ENCODE measurements around the gene RGS8. TPM values are rescaled to one million over a fixed set of nuclear protein-coding genes. Genes with fewer than 3 reads are reported as not detected.

Gene RGS8
- total and polyA plus RNA-seq, 4 experiments from 2014 or later, result not detected

- no peaks in the 10 kb centered on the region for H3K4me1 ChIP-seq (ENCODE audit: insufficient read depth, low read length)
- CTCF ChIA-PET (ENCODE audit: partially characterized antibody), result no interaction called here
- no peaks in the 10 kb centered on the region for H3K36me3 Mint-ChIP-seq
- no peaks in the 10 kb centered on the region for H3K9me3 ChIP-seq (ENCODE audit: control insufficient read depth in 1 of 2, low read length in 2 of 2)
- POLR2A ChIA-PET (ENCODE audit: partially characterized antibody), result no interaction called here
- H3K36me3 ChIP-seq (ENCODE audit: insufficient read depth, low read length), result no peaks in the 10 kb centered on the region
- no peak overlapping the region for H3K27ac ChIP-seq (ENCODE audit: low read depth, low read length)
- H3K4me3 ChIP-seq (ENCODE audit: low read length in 2 of 2), result no peak overlapping the region
- H3K27me3 Mint-ChIP-seq, result peaks cover 0 to 10% of the 10 kb centered on the region in 2 donors
- no peaks in the 10 kb centered on the region for H3K9me3 Mint-ChIP-seq
- H3K27ac Mint-ChIP-seq, result no peak overlapping the region
- no peaks in the 10 kb centered on the region for H3K27me3 ChIP-seq (ENCODE audit: insufficient read depth, low read length)
- intact Hi-C loops (cut with micrococcal nuclease), result loop anchor here (5.0 kb wide), 1 partner anchor 60 kb away; the partner anchor contains the start of gene RGS16
- H3K4me1 Mint-ChIP-seq, result peaks cover 0 to 4% (median 0%) of the 10 kb centered on the region in 4 donors
- no peak for DNase-seq
- H3K4me3 Mint-ChIP-seq, result no peak overlapping the region
Measured at GRCh38 chr1:182662121-182662890, 22.1 kb downstream of the RGS8 start.

GRCh38 chr1:182658055-182658454 lies 26.3 kb downstream of the RGS8 start:
- Mint-ChIP-seq H3K36me3 (no peaks in the 10 kb centered on the region), H3K27ac (no peak overlapping the region), H3K4me1 (no peaks in the 10 kb centered on the region), H3K4me3 (no peak overlapping the region), H3K27me3 (peaks cover 0 to 10% of the 10 kb centered on the region in 2 donors), H3K9me3 (peaks cover 0 to 2% (median 0%) of the 10 kb centered on the region in 8 donors)
- no peaks in the 10 kb centered on the region for H3K9me3 ChIP-seq (ENCODE audit: control insufficient read depth in 1 of 2, low read length in 2 of 2)
- H3K4me3 ChIP-seq (ENCODE audit: low read length in 2 of 2), result no peak overlapping the region
- ChIA-PET CTCF (ENCODE audit: partially characterized antibody) (no interaction called here), POLR2A (ENCODE audit: partially characterized antibody) (no interaction called here)
- H3K4me1 ChIP-seq (ENCODE audit: insufficient read depth, low read length), result no peaks in the 10 kb centered on the region
- intact Hi-C loops (cut with micrococcal nuclease), result no loop called here
- H3K36me3 ChIP-seq (ENCODE audit: insufficient read depth, low read length), result no peaks in the 10 kb centered on the region
- H3K27ac ChIP-seq (ENCODE audit: low read depth, low read length), result no peak overlapping the region
- DNase-seq, result no peak
- no peaks in the 10 kb centered on the region for H3K27me3 ChIP-seq (ENCODE audit: insufficient read depth, low read length)

- no peaks in the 10 kb centered on the region for H3K27me3 ChIP-seq (ENCODE audit: insufficient read depth, low read length)
- Mint-ChIP-seq H3K9me3 (peaks cover 0 to 2% (median 0%) of the 10 kb centered on the region in 8 donors), H3K27me3 (peaks cover 0 to 8% of the 10 kb centered on the region in 2 donors), H3K4me1 (no peaks in the 10 kb centered on the region), H3K36me3 (no peaks in the 10 kb centered on the region), H3K4me3 (no peak overlapping the region), H3K27ac (no peak overlapping the region)
- H3K9me3 ChIP-seq (ENCODE audit: control insufficient read depth in 1 of 2, low read length in 2 of 2), result no peaks in the 10 kb centered on the region
- H3K27ac ChIP-seq (ENCODE audit: low read depth, low read length), result no peak overlapping the region
- no peak for DNase-seq
- POLR2A ChIA-PET (ENCODE audit: partially characterized antibody), result no interaction called here
- no peaks in the 10 kb centered on the region for H3K4me1 ChIP-seq (ENCODE audit: insufficient read depth, low read length)
- no peak overlapping the region for H3K4me3 ChIP-seq (ENCODE audit: low read length in 2 of 2)
- no peaks in the 10 kb centered on the region for H3K36me3 ChIP-seq (ENCODE audit: insufficient read depth, low read length)
- intact Hi-C loops (cut with micrococcal nuclease), result no loop called here
- CTCF ChIA-PET (ENCODE audit: partially characterized antibody), result no interaction called here
Measured at GRCh38 chr1:182656842-182657397, 27.5 kb downstream of the RGS8 start.

- no peaks in the 10 kb centered on the region for H3K36me3 Mint-ChIP-seq
- ChIA-PET POLR2A (ENCODE audit: partially characterized antibody) (no interaction called here), CTCF (ENCODE audit: partially characterized antibody) (no interaction called here)
- intact Hi-C loops (cut with micrococcal nuclease), result no loop called here
- H3K27me3 Mint-ChIP-seq, result peaks cover 0 to 2% of the 10 kb centered on the region in 2 donors
- DNase-seq, result no peak
- Histone ChIP-seq H3K36me3 (ENCODE audit: insufficient read depth, low read length) (no peaks in the 10 kb centered on the region), H3K27ac (ENCODE audit: low read depth, low read length) (no peak overlapping the region), H3K4me3 (ENCODE audit: low read length in 2 of 2) (no peak overlapping the region), H3K27me3 (ENCODE audit: insufficient read depth, low read length) (no peaks in the 10 kb centered on the region), H3K9me3 (ENCODE audit: control insufficient read depth in 1 of 2, low read length in 2 of 2) (no peaks in the 10 kb centered on the region), H3K4me1 (ENCODE audit: insufficient read depth, low read length) (no peaks in the 10 kb centered on the region)
- no peak overlapping the region for H3K27ac Mint-ChIP-seq
- H3K4me3 Mint-ChIP-seq, result no peak overlapping the region
- peaks cover 3 to 6% (median 5%) of the 10 kb centered on the region in 4 donors for H3K4me1 Mint-ChIP-seq
- peaks cover 0 to 2% (median 0%) of the 10 kb centered on the region in 8 donors for H3K9me3 Mint-ChIP-seq
Measured at GRCh38 chr1:182653986-182654385, 30.4 kb downstream of the RGS8 start.

- ChIA-PET CTCF (ENCODE audit: partially characterized antibody) (no interaction called here), POLR2A (ENCODE audit: partially characterized antibody) (no interaction called here)
- Histone ChIP-seq H3K27ac (ENCODE audit: low read depth, low read length) (no peak overlapping the region), H3K9me3 (ENCODE audit: control insufficient read depth in 1 of 2, low read length in 2 of 2) (no peaks in the 10 kb centered on the region), H3K36me3 (ENCODE audit: insufficient read depth, low read length) (no peaks in the 10 kb centered on the region), H3K4me3 (ENCODE audit: low read length in 2 of 2) (no peak overlapping the region), H3K4me1 (ENCODE audit: insufficient read depth, low read length) (no peaks in the 10 kb centered on the region), H3K27me3 (ENCODE audit: insufficient read depth, low read length) (no peaks in the 10 kb centered on the region)
- Mint-ChIP-seq H3K27me3 (peaks cover 0 to 2% of the 10 kb centered on the region in 2 donors), H3K4me3 (no peak overlapping the region), H3K36me3 (no peaks in the 10 kb centered on the region), H3K27ac (no peak overlapping the region), H3K4me1 (peaks cover 3 to 6% (median 5%) of the 10 kb centered on the region in 4 donors), H3K9me3 (peaks cover 0 to 2% (median 0%) of the 10 kb centered on the region in 8 donors)
- intact Hi-C loops (cut with micrococcal nuclease), result no loop called here
- no peak for DNase-seq
Measured at GRCh38 chr1:182652933-182653332, 31.5 kb downstream of the RGS8 start.

GRCh38 chr1:182651339-182651724 lies 33.1 kb downstream of the RGS8 start:
- POLR2A ChIA-PET (ENCODE audit: partially characterized antibody), result no interaction called here
- Mint-ChIP-seq H3K27me3 (peaks cover 0 to 2% of the 10 kb centered on the region in 2 donors), H3K36me3 (no peaks in the 10 kb centered on the region), H3K4me1 (peaks cover 3 to 6% (median 5%) of the 10 kb centered on the region in 4 donors), H3K9me3 (no peaks in the 10 kb centered on the region), H3K27ac (no peak overlapping the region), H3K4me3 (no peak overlapping the region)
- H3K4me3 ChIP-seq (ENCODE audit: low read length in 2 of 2), result no peak overlapping the region
- CTCF ChIA-PET (ENCODE audit: partially characterized antibody), result no interaction called here
- H3K4me1 ChIP-seq (ENCODE audit: insufficient read depth, low read length), result no peaks in the 10 kb centered on the region
- no peaks in the 10 kb centered on the region for H3K9me3 ChIP-seq (ENCODE audit: control insufficient read depth in 1 of 2, low read length in 2 of 2)
- no peak overlapping the region for H3K27ac ChIP-seq (ENCODE audit: low read depth, low read length)
- no peaks in the 10 kb centered on the region for H3K36me3 ChIP-seq (ENCODE audit: insufficient read depth, low read length)
- intact Hi-C loops (cut with micrococcal nuclease), result no loop called here
- DNase-seq, result no peak
- H3K27me3 ChIP-seq (ENCODE audit: insufficient read depth, low read length), result no peaks in the 10 kb centered on the region

- no peaks in the 10 kb centered on the region for H3K9me3 Mint-ChIP-seq
- DNase-seq, result no peak
- H3K4me1 Mint-ChIP-seq, result peaks cover 3 to 6% (median 5%) of the 10 kb centered on the region in 4 donors
- H3K9me3 ChIP-seq (ENCODE audit: control insufficient read depth in 1 of 2, low read length in 2 of 2), result no peaks in the 10 kb centered on the region
- no peaks in the 10 kb centered on the region for H3K27me3 ChIP-seq (ENCODE audit: insufficient read depth, low read length)
- CTCF ChIA-PET (ENCODE audit: partially characterized antibody), result no interaction called here
- intact Hi-C loops (cut with micrococcal nuclease), result no loop called here
- peak overlapping the region in 1 of 8 donors; percentile 32 for H3K4me3 Mint-ChIP-seq
- POLR2A ChIA-PET (ENCODE audit: partially characterized antibody), result no interaction called here
- no peaks in the 10 kb centered on the region for H3K36me3 Mint-ChIP-seq
- H3K27ac Mint-ChIP-seq, result no peak overlapping the region
- no peaks in the 10 kb centered on the region for H3K4me1 ChIP-seq (ENCODE audit: insufficient read depth, low read length)
- H3K36me3 ChIP-seq (ENCODE audit: insufficient read depth, low read length), result no peaks in the 10 kb centered on the region
- no peak overlapping the region for H3K27ac ChIP-seq (ENCODE audit: low read depth, low read length)
- peaks cover 0 to 2% of the 10 kb centered on the region in 2 donors for H3K27me3 Mint-ChIP-seq
- no peak overlapping the region for H3K4me3 ChIP-seq (ENCODE audit: low read length in 2 of 2)
Measured at GRCh38 chr1:182650678-182651338, 33.6 kb downstream of the RGS8 start.

Measured in CD4-positive, alpha-beta memory T cell (primary cell).